ENCODE data around the gene AHCTF1. TPM values are rescaled to one million over a fixed set of nuclear protein-coding genes. Genes with fewer than 3 reads are reported as not detected.
A peak's percentile ranks its signal among the peaks of the same experiment; 100 is the strongest.
"Not testable (repeated sequence)": the region's sequence is repeated elsewhere in the genome, so short reads cannot be mapped to it uniquely, and the experiment has no call there.

AHCTF1 gene
- total RNA-seq, 1 experiment from 2014 or later: 58.2 TPM

DNA sequence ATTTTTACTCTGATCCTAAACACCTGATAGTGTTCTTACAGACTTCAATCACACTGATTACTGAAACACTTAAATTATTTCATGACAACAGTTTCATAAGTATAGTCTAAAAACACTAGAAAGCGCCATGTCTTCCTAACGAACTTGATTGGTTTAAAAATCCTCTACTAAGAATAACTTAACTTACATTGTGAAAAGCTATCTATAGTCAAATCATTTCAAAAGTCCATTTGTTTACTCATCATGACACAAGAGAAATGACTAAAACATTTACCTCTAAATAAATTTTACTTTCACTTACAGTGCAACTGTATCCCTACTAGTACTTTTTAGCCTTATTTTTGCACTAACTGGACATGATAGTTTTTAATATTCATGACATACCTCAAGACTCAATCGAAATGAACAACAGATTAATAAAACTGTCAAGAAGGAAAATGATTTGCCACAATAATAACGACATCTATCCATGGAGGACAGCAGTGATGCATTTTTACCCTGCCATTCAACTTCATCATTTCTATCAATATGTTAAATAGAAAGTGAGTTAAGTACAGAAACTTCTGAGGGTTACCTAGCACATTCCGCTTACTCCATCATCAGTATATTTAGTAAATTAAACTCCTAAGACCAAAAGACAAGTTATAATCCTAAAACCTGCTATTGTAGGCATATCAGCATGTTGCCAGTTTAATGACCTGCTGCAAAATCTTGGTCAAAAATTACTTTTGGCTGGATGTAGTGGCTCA, 38.4 kb downstream of the AHCTF1 start:
- Histone ChIP-seq H3K36me3 (peaks cover 90% of the 10 kb centered on the region), H3K4me3 (no peak overlapping the region), H3K27me3 (no peaks in the 10 kb centered on the region), H3K27ac (no peak overlapping the region), H3K9me3 (replicated peaks) (no peaks in the 10 kb centered on the region), H3K4me1 (no peaks in the 10 kb centered on the region)
- DNase-seq: no peak

DNA sequence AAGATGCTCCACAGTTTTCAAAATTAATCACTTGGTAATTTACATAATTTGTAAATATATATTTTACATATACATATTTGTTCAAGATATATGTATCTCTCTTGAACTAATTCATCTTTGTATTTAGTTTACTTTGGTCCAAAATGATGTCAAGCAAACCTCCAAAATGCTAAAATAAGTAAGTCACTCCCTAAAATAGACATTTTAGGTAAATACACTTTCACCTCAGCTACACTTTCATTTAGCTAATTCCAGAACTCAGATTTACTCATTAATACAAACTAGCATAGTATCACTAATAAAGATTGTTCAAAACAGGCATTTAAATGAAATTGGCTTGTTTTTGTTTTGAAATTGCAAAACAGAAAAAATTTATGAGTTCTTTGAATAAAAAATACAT, 40.6 kb downstream of the AHCTF1 start:
- Histone ChIP-seq H3K4me3 (no peak overlapping the region), H3K9me3 (replicated peaks) (no peaks in the 10 kb centered on the region), H3K27ac (no peak overlapping the region), H3K4me1 (no peaks in the 10 kb centered on the region), H3K27me3 (no peaks in the 10 kb centered on the region), H3K36me3 (peaks cover 90% of the 10 kb centered on the region)
- no peak for DNase-seq

DNA sequence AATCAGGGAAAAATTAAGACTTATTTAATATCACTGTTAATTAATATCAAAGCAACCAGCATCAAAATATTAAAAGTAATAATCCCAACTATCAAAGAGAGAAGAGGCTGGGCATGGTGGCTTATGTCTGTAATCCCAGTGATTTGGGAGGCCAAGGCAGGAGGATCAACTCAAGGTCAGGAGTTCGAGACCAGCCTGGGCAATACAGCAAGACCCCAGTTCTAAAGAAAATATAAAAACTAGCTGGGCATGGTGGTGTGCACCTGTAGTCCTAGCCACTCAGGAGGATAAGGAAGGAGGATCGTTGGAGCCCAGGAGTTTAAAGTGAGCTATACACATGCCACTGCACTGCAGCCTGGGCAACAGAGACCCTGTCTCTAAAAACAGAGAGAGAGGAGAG, 43.2 kb downstream of the AHCTF1 start:
- Histone ChIP-seq H3K9me3 (replicated peaks) (no peaks in the 10 kb centered on the region), H3K27me3 (no peaks in the 10 kb centered on the region), H3K4me1 (no peaks in the 10 kb centered on the region), H3K36me3 (peaks cover 94% of the 10 kb centered on the region), H3K4me3 (no peak overlapping the region), H3K27ac (no peak overlapping the region)
- no peak for DNase-seq

DNA sequence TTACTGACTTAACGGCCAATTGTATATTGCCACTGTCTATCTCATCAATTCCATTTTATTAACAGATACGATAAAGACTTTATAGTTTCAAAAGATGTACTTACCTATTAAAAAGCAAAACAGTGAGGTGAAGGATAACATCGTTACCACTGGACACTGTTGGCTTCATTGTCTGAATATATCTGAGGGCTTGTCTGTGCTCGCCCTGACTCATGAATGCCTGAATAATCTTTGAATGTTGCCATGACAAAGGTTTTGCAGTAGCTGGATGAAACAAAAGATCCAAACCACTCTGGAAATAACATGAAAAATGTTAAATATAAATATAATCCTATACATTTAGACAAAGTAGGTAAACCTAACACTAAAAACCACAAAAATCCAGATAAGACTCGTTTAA, 46.4 kb downstream of the AHCTF1 start:
- not testable (repeated sequence) for H3K27ac ChIP-seq; H3K27me3 ChIP-seq; H3K9me3 ChIP-seq (replicated peaks); H3K4me1 ChIP-seq; H3K4me3 ChIP-seq; DNase-seq
- H3K36me3 ChIP-seq: peaks cover 84% of the 10 kb centered on the region

DNA sequence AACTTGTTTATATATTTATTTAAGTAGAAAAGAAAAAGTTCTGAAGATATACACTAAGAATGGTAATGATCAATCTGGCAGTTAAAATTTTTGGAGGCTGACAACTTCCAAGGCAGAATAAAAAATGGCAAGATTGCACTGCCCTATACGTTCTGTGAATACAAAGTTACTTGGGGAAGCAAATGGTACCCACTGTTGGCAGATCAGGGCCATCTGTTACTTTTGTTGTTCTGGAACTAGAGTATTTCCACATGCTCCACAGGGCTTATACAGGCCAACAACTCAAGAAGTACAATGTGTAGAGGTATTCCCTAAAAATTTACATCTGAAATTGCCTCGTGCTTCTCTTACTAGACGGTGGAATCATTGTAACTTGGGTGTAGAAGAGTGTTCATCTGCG, 53.2 kb downstream of the AHCTF1 start:
- Histone ChIP-seq H3K4me3 (no peak overlapping the region), H3K9me3 (replicated peaks) (no peaks in the 10 kb centered on the region), H3K27ac (no peak overlapping the region), H3K36me3 (peaks cover 67% of the 10 kb centered on the region), H3K27me3 (no peaks in the 10 kb centered on the region), H3K4me1 (no peaks in the 10 kb centered on the region)
- no peak for DNase-seq

DNA sequence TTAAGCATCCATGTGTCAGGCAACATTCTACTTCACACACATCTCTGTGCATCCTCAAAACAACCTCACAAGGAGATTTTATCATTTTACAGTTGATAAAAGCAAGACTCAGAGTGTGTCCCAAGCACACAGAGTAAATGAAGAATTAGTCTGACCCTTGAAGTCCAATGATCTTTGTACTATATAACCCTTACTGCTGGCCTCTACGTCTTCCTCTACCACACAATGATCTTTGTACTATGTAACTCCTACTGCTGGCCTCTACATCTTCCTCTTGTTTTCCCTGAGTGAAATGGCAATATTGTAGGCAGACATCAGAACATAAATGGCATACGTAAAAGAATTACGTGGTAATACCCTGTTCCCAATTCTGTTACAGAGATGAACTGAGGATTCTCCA, 55.3 kb downstream of the AHCTF1 start:
- no peak overlapping the region for H3K4me3 ChIP-seq
- no peaks in the 10 kb centered on the region for H3K9me3 ChIP-seq (replicated peaks)
- no peak overlapping the region for H3K27ac ChIP-seq
- peaks cover 69% of the 10 kb centered on the region for H3K36me3 ChIP-seq
- H3K27me3 ChIP-seq: no peaks in the 10 kb centered on the region
- no peak for DNase-seq
- no peaks in the 10 kb centered on the region for H3K4me1 ChIP-seq

DNA sequence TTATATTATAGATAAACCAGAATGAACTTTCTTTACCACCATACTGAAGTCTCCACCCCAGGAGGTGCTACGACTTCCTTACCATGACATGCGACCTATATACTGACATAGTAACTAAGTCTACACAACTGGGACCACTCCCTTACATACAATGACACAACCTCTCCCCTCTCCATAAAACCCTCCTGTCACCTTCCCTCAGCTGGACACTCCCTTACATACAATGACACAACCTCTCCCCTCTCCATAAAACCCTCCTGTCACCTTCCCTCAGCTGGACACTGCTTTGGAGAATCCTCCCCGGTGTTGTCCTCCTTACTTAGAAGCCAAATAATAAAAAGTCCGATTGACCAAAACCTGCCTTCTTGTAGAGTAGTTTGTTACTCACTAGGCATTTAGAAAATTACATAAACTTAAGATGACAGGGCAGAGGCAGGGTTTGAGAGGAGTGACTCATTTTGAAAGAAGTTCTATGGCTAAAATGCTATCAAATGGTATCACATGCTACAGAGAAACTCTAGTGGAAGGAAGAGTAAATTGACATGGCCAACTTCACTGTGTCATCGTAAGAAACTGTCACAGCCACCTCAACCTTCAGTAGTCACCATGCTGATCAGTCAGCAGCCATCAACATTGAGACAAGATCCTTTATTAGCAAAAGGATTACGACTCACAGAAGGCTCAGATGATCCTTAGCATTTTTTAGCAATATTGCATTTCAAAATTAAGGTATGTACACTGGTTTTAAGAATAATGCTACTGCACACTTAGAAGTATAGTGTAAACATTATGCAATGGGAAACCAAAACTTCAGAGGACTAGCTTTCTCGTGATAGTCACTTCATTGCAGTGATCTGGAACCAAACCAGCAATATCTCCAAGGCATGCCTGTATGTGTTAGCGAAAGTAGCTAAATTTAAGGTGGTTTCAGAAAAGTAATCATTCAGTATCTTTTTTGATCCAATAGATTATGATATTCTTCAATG, 56.4 kb downstream of the AHCTF1 start:
- no peaks in the 10 kb centered on the region for H3K27me3 ChIP-seq
- no peaks in the 10 kb centered on the region for H3K4me1 ChIP-seq
- no peak overlapping the region for H3K27ac ChIP-seq
- no peak for DNase-seq
- H3K9me3 ChIP-seq (replicated peaks): no peaks in the 10 kb centered on the region
- no peak overlapping the region for H3K4me3 ChIP-seq
- peaks cover 72% of the 10 kb centered on the region for H3K36me3 ChIP-seq

DNA sequence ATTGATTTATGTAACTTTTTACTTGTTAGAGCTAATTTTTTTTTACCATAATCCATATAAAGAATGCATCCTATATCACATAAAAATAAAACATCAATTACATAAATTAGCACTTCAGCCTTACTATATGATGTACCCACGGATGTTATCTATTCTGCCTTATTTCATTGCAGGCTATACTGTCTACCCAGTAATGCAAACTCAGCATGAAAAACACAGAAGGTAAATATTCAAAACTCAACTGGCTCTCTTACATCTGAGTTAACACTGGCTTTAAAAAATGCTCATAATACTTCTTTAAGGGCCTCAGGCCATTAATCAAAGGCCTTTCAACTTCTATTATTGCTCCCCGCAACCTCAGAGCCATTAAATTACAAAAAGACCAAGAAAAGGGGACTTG, 65.8 kb downstream of the AHCTF1 start:
- H3K27me3 ChIP-seq: no peaks in the 10 kb centered on the region
- peaks cover 66% of the 10 kb centered on the region for H3K36me3 ChIP-seq
- no peak overlapping the region for H3K4me3 ChIP-seq
- no peak for DNase-seq
- peaks cover 10% of the 10 kb centered on the region; the same call in 1 of the 2 replicates for H3K4me1 ChIP-seq
- H3K9me3 ChIP-seq (replicated peaks): no peaks in the 10 kb centered on the region
- no peak overlapping the region for H3K27ac ChIP-seq

DNA sequence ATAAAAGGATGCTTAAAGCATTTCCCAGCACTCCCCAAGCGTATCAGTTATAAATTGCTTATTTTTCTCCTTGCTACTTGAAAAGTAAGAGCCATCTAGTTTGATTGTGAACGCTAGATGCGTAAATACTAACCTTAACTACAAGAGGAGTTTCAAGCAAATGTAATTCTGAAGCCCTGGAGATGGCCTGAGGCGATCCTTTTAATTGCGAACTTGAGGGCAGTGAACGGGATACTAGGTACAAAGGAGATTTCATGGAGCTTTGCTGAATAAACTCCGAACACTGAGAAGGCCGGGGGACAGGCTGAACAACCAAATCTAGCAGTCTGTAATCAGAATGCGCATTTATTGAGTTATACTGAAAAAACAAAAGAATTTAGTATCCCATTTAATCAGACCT, 68.0 kb downstream of the AHCTF1 start:
- not testable (repeated sequence) for H3K27me3 ChIP-seq; H3K4me1 ChIP-seq; H3K9me3 ChIP-seq (replicated peaks); H3K4me3 ChIP-seq
- H3K36me3 ChIP-seq: peaks cover 70% of the 10 kb centered on the region
- H3K27ac ChIP-seq: peak overlapping the region; percentile 57
- peak; percentile 55 to 69 for DNase-seq

DNA sequence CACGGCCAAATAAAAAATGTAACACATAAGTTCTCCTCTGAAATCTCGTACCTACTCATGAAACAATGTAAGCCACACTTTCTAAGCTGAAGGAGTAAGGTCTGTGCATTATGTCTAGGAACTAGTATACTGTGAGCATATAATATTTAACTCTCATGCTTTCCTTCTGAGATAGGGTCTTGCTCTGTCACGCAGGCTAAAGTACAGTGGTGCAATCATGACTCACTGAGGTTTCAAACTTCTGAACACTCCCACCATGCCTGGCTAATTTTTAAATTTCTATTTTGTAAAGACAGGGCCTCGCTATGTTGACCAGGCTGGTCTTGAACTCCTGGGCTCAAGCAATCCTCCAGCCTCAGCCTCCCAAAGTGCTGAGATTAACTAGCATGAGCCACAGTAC, 71.3 kb downstream of the AHCTF1 start:
- peaks cover 73% of the 10 kb centered on the region for H3K36me3 ChIP-seq
- no peak for DNase-seq
- no peaks in the 10 kb centered on the region for H3K9me3 ChIP-seq (replicated peaks)
- H3K27ac ChIP-seq: no peak overlapping the region
- peaks cover 10% of the 10 kb centered on the region; the same call in 1 of the 2 replicates for H3K4me1 ChIP-seq
- no peaks in the 10 kb centered on the region for H3K27me3 ChIP-seq
- H3K4me3 ChIP-seq: no peak overlapping the region

DNA sequence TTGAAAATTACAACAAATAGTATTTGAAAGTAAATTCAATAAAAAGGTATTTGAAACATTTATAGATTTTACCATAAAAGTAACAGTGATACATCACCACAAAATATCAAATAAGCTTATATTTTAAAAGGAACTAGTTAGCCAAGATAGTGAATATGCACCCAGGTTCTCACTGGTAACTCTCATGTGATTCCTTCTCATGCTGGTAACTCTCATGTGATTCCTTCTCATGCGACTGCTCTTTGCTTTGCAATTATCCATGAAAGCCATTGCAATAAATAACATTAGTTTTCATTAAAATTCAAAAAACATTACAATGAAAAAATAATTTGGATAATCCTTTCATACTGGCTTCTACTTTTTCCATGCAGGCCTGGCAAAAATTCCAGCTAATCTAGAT, 75.4 kb downstream of the AHCTF1 start:
- no peaks in the 10 kb centered on the region for H3K27me3 ChIP-seq
- DNase-seq: no peak
- H3K9me3 ChIP-seq (replicated peaks): no peaks in the 10 kb centered on the region
- H3K4me3 ChIP-seq: no peak overlapping the region
- no peaks in the 10 kb centered on the region for H3K4me1 ChIP-seq
- peaks cover 76% of the 10 kb centered on the region for H3K36me3 ChIP-seq
- H3K27ac ChIP-seq: no peak overlapping the region

DNA sequence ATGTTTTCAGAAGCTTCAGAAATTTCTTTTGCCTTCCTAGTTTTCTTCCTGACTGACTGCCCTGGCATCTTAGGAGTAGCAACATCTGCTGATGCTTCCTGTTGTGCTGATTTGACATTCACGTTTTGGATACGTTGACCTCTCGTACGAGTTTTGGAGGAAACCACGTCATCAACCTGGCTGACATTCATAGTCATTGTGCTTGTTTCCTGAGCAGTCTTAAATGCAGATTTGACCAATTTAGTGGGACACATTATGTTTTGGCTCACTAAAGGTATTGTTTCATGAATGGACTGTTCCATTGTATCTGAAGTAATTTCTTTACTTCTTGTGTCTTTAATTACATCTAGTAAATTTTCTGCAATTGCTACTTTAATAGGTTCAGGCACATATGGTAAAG, 81.1 kb downstream of the AHCTF1 start:
- not testable (repeated sequence) for H3K4me3 ChIP-seq; H3K9me3 ChIP-seq (replicated peaks); H3K27me3 ChIP-seq; H3K27ac ChIP-seq; H3K4me1 ChIP-seq; DNase-seq
- H3K36me3 ChIP-seq: peaks cover 63% of the 10 kb centered on the region

DNA sequence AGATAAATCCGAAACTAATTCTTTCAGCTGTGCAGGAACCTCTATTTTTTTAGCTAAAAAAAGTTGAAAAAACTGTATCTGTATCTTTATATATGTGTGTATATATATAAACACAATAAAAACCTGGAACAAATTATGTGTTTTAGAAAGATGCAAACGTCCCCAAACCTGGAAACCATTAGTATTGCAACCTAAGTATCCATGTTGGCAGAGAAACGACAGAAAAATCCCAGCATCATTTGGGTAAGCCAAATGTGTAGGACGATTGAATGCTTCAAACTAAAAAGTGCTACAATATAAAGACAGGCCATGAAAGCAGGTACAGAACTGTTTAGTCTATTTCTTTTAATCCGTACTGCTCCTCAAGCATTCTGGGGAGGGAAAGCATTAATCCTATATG, 87.9 kb downstream of the AHCTF1 start:
- Histone ChIP-seq H3K27ac (no peak overlapping the region), H3K9me3 (replicated peaks) (no peaks in the 10 kb centered on the region), H3K4me3 (no peak overlapping the region), H3K36me3 (peaks cover 62% of the 10 kb centered on the region), H3K4me1 (no peaks in the 10 kb centered on the region), H3K27me3 (no peaks in the 10 kb centered on the region)
- no peak for DNase-seq

DNA sequence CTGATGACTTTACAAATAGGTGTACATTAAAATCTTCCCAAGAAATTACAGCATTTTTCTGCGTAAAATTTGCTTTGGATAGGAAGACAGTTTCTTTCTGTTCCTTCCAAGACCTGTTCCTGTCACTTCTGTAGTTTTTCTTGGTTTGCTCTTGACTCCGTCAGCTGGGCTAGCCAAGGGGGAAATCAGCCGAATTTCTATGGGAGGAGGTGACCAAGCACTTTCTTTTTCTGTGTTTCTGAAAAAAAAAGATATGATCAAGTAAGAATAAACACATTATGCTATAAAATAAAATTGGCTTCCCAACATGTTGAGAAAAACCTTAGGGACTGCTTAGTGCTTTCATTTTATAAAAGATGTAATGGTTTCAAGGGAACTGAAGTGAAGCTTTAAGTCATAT, 91.0 kb downstream of the AHCTF1 start:
- peaks cover 41% of the 10 kb centered on the region for H3K36me3 ChIP-seq
- not testable (repeated sequence) for H3K9me3 ChIP-seq (replicated peaks); H3K4me3 ChIP-seq; H3K4me1 ChIP-seq; DNase-seq; H3K27ac ChIP-seq; H3K27me3 ChIP-seq

DNA sequence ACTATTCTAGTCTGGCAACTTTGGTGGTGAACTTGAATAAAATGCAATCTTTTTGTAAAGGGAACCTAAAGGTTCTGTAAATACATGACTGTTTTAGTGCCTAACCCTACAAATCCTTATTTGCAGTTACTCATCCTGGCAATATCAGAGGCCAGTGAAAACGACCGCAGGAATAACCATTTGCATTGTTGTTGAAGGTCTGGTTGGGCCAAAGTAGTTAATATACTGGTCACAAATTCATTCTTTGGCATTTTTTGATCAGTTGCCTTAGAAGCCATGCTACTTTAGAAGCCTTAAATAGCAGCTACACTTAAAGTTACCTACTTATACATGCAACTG, 93.7 kb downstream of the AHCTF1 start:
- H3K27me3 ChIP-seq: no peaks in the 10 kb centered on the region
- DNase-seq: no peak
- no peak overlapping the region for H3K27ac ChIP-seq
- H3K36me3 ChIP-seq: peaks cover 26% of the 10 kb centered on the region
- H3K9me3 ChIP-seq (replicated peaks): no peaks in the 10 kb centered on the region
- H3K4me1 ChIP-seq: no peaks in the 10 kb centered on the region
- no peak overlapping the region for H3K4me3 ChIP-seq

All from SJCRH30 (cell line).